ENCODE data around the gene KIAA0408. TPM values are rescaled to one million over a fixed set of nuclear protein-coding genes. Genes with fewer than 3 reads are reported as not detected.

The KIAA0408 gene
- total and polyA plus RNA-seq, 8 donors: 0.09 to 4.9 (median 1.2) TPM

- WGBS, 2 donors: 73 to 85% methylated on average over 1 of the region's 1 CpG
- no peak overlapping the region for H3K4me3 ChIP-seq
- TF ChIP-seq, protein P1, sequence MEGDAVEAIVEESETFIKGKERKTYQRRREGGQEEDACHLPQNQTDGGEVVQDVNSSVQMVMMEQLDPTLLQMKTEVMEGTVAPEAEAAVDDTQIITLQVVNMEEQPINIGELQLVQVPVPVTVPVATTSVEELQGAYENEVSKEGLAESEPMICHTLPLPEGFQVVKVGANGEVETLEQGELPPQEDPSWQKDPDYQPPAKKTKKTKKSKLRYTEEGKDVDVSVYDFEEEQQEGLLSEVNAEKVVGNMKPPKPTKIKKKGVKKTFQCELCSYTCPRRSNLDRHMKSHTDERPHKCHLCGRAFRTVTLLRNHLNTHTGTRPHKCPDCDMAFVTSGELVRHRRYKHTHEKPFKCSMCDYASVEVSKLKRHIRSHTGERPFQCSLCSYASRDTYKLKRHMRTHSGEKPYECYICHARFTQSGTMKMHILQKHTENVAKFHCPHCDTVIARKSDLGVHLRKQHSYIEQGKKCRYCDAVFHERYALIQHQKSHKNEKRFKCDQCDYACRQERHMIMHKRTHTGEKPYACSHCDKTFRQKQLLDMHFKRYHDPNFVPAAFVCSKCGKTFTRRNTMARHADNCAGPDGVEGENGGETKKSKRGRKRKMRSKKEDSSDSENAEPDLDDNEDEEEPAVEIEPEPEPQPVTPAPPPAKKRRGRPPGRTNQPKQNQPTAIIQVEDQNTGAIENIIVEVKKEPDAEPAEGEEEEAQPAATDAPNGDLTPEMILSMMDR (IDR thresholded peaks at IDR 0.05): no peak
- intact Hi-C loops (cut with DNase I): loop anchor here in 2 of 3 donors (10.0 kb wide), 1 partner anchor 84 kb away; no protein-coding TSS in a partner anchor
- DNase-seq (no peak), FAIRE-seq (no peak), ATAC-seq (no peak)
- no peaks in the 10 kb centered on the region for H3K27me3 ChIP-seq
- H3K36me3 ChIP-seq: no peaks in the 10 kb centered on the region
- H3K27ac ChIP-seq: no peak overlapping the region
- H3K9me3 ChIP-seq: no peaks in the 10 kb centered on the region
- H3K4me1 ChIP-seq: peaks cover 0 to 4% (median 0%) of the 10 kb centered on the region in 3 donors
Measured at GRCh38 chr6:127460465-127460864, 1.3 kb upstream of the KIAA0408 start.

- peak overlapping the region in 1 of 4 donors; percentile 21 for H3K27ac ChIP-seq
- 27 to 31% methylated on average over 4 of the region's 4 CpGs for WGBS, 2 donors
Measured at GRCh38 chr6:127458817-127459216, 372 bp downstream of the KIAA0408 start.

DNA sequence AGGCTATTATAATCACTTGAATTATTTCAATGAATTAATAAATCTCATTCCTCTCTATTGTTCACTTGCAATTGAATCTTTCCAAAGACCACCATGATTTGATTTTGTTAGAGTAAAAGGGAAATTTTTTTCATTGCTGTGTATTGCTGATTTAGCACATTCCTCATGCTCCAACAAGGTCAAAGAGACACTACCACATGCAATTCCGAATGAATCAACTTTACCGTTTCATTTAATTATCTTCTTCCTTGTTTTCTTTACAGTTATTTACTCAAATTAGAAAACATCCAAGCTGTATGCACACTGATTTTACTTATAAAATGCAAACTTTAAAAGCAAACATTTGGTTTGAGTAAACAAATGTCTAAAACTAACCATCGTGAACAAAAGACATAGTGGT lies 967 bp downstream of the KIAA0408 start:
- TF ChIP-seq, protein P1 (IDR thresholded peaks at IDR 0.05): no peak
- H3K36me3 ChIP-seq: no peaks in the 10 kb centered on the region
- intact Hi-C loops (cut with DNase I): no loop called here
- peaks cover 0 to 4% (median 0%) of the 10 kb centered on the region in 3 donors for H3K4me1 ChIP-seq
- no peak for FAIRE-seq
- H3K27me3 ChIP-seq: no peaks in the 10 kb centered on the region
- no peak overlapping the region for H3K27ac ChIP-seq
- no peak overlapping the region for H3K4me3 ChIP-seq
- ATAC-seq: no peak
- WGBS, 2 donors: 15 to 19% methylated on average over 3 of the region's 3 CpGs
- H3K9me3 ChIP-seq: no peaks in the 10 kb centered on the region
- no peak for DNase-seq

More at GRCh38 chr6:127458817-127459216, 372 bp downstream of the KIAA0408 start:
- H3K4me3 ChIP-seq: no peak overlapping the region
- peak; percentile 38 to 78 (median 68) for ATAC-seq
- FAIRE-seq: no peak
- H3K9me3 ChIP-seq: no peaks in the 10 kb centered on the region
- H3K36me3 ChIP-seq: no peaks in the 10 kb centered on the region
- intact Hi-C loops (cut with DNase I): no loop called here
- peaks cover 0 to 4% (median 0%) of the 10 kb centered on the region in 3 donors for H3K4me1 ChIP-seq
- peak in 1 of 6 donors; percentile 19 for DNase-seq
- H3K27me3 ChIP-seq: no peaks in the 10 kb centered on the region
- TF ChIP-seq, protein P1 (IDR thresholded peaks at IDR 0.05): no peak

- TF ChIP-seq, protein P1 (IDR thresholded peaks at IDR 0.05): no peak
- H3K27me3 ChIP-seq: no peaks in the 10 kb centered on the region
- FAIRE-seq (no peak), ATAC-seq (peak in 3 of 4 donors; percentile 21 to 79 (median 75)), DNase-seq (no peak)
- intact Hi-C loops (cut with DNase I): no loop called here
- WGBS, 2 donors: 54 to 84% methylated on average over 3 of the region's 3 CpGs
- peaks cover 0 to 4% (median 0%) of the 10 kb centered on the region in 3 donors for H3K4me1 ChIP-seq
- no peak overlapping the region for H3K4me3 ChIP-seq
- no peaks in the 10 kb centered on the region for H3K9me3 ChIP-seq
- H3K36me3 ChIP-seq: no peaks in the 10 kb centered on the region
- H3K27ac ChIP-seq: no peak overlapping the region
Measured at GRCh38 chr6:127457456-127458064, 1.6 kb downstream of the KIAA0408 start.

- TF ChIP-seq, protein P1 (IDR thresholded peaks at IDR 0.05): no peak
- H3K4me1 ChIP-seq: peaks cover 0 to 4% (median 0%) of the 10 kb centered on the region in 3 donors
- intact Hi-C loops (cut with DNase I): no loop called here
- no peaks in the 10 kb centered on the region for H3K9me3 ChIP-seq
- FAIRE-seq (no peak), DNase-seq (no peak), ATAC-seq (no peak)
- 84 to 89% methylated on average over 3 of the region's 3 CpGs for WGBS, 2 donors
- H3K27ac ChIP-seq: no peak overlapping the region
- H3K27me3 ChIP-seq: no peaks in the 10 kb centered on the region
- H3K4me3 ChIP-seq: no peak overlapping the region
- H3K36me3 ChIP-seq: no peaks in the 10 kb centered on the region
Measured at GRCh38 chr6:127456465-127456864, 2.7 kb downstream of the KIAA0408 start.

Measured in pancreas (tissue), 10 donors.